LHCN-M2 (cell line): Measurements from ENCODE around the gene SQOR. TPM values are rescaled to one million over a fixed set of nuclear protein-coding genes. Genes with fewer than 3 reads are reported as not detected.
"Not testable (repeated sequence)": the region's sequence is repeated elsewhere in the genome, so short reads cannot be mapped to it uniquely, and the experiment has no call there.

Source experiments
- DNase-seq: peaks from one replicate; pipeline ENCODE4 v3.0.0-alpha.2; 2012; ENCODE audit warnings: low read depth
- total RNA-seq: library from RNA; depleted of rRNA; stranded (reverse); fragments of >200 nt; gene quantifications from 2 replicates; pipeline ENCODE4 v1.2.3, GENCODE V29; 2014

The SQOR gene
- total RNA-seq, 1 experiment from 2014 or later: 47.8 TPM

- peak; percentile 75 for DNase-seq
These were observed 3.7 kb upstream of the SQOR start for GRCh38 chr15:45630917-45631691.

DNA sequence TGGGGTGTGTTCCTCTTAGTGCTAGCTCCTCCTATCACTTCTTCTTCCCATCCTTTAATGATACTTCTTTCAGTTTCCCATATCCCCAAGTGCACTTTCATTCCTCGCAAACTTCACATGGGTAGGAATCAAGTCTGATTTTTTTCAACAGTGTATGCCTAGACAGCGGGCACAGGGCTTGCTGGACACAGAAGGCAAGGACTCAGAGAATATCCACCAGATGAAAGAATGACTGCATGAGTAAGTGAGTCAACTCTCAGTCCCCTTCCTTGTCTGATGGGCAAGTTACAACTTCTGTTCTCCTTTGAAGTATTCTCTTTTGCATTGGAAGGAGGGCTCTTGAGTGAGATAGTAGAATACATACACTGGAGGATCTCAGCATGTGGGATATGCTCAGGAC is 3.1 kb upstream of the SQOR start:
- DNase-seq: no peak

DNA sequence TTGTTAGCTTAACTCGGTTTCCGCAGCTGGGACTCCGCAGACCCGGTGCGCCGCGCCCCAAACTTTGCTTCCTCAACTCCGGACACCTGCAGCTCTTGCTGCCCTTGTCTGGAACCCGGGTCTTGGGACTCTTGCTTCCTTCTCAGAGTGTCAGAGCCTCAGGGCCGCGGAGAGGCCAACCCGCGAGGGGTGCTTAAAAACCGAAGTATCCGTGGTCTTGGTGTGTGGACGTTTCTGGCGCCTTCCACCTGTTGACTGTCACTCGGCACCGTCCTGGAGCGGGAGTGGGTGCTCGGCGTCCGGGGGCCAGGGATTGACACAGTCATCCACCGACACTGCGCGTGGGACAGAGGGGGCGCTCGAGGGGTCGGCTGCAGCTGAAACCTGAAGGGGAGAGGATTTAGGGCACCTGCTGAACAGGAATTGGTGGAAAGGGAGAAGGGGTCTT is 386 bp downstream of the SQOR start:
- DNase-seq: peak; percentile 51

DNA sequence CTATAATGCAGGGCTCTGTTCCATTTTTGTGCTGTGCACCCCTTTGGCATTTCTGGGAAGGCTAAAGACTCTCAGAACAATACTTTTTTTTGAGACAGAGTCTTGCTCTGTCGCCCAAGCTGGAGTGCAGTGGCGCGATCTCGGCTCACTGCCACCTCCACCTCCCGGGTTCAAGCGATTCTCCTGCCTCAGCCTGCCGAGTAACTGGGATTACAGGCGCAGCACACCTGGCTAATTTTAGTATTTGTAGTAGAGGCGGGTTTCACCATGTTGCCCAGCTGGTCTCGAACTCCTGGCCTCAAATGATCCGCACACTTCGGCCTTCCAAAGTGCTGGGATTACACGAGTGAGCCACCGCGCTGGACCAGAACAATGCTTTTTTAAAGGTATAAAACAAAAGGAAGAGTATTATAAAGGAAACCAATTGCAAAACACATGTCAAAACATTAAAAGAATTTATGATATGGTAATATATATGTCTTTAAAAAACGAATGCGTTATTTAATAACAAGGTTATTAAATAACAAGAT is 999 bp downstream of the SQOR start:
- no peak for DNase-seq

- no peak for DNase-seq
These were observed 2.3 kb downstream of the SQOR start for GRCh38 chr15:45637141-45637540.

DNA sequence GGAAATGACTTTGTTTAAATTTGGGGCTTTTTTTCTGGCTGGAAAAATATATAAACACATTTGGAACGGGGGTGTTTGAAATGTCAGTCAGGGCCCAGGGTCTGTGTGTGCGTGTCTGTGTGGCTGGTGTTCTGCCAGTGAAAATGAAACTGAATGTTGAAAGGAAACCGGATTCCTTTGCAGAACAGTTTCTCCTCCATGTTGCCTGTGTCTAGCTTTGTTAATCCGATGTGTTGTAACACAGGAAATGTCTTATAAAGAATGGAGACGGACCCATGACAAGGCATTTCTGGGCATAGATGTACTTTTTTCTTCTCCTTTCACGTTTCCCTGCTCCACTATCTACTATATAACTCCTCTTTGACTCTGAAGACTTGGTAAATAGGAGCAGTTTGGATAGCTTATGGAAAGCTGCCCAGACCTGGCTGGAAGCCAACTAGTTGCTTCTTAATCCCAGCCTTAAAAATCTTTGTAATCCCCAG is 2.8 kb downstream of the SQOR start:
- DNase-seq: peak; percentile 84

- peak; percentile 96 for DNase-seq
These were observed 5.8 kb downstream of the SQOR start for GRCh38 chr15:45640616-45641015.

DNA sequence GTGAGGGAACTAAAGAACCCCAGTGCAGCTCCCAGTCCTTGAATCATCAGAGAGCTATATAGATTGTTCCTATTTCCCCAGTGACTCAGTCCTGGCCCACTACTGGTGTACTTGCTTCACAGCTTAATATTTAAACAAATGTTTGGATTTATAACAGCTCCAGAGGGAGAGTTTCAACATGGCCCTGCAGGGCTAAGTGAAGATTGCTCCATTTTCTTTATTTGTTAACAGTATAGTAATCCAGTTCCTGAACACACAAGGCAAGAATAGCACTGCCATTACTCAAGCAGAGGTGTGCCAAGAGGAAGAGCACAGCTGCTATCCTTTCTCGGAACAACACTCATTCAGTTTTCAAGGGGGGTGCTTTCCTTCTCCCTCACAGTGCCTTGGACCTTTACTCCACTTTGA is 6.5 kb downstream of the SQOR start:
- DNase-seq: peak; percentile 88

GRCh38 chr15:45641999-45642932 is 7.4 kb downstream of the SQOR start:
- DNase-seq: peak; percentile 87

DNA sequence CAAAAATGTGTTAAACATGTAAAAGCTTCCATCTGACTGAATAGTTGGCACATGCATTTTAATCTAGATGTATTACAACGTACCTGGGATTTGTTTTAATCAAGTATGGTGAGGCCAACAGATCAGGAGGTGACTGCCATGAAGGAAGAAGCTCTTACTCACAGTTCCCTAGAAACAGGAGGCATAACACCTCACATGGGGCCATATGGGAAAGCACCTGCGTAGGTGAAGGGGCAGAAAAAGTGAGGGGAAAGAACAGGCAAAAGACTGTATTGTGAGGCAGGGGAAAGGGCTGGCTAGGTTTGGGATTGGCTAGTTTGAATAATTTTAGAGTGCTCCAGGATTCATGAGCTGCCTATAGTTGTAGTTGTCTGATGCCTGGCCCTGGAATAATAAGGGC is 9.6 kb downstream of the SQOR start:
- DNase-seq: no peak

DNA sequence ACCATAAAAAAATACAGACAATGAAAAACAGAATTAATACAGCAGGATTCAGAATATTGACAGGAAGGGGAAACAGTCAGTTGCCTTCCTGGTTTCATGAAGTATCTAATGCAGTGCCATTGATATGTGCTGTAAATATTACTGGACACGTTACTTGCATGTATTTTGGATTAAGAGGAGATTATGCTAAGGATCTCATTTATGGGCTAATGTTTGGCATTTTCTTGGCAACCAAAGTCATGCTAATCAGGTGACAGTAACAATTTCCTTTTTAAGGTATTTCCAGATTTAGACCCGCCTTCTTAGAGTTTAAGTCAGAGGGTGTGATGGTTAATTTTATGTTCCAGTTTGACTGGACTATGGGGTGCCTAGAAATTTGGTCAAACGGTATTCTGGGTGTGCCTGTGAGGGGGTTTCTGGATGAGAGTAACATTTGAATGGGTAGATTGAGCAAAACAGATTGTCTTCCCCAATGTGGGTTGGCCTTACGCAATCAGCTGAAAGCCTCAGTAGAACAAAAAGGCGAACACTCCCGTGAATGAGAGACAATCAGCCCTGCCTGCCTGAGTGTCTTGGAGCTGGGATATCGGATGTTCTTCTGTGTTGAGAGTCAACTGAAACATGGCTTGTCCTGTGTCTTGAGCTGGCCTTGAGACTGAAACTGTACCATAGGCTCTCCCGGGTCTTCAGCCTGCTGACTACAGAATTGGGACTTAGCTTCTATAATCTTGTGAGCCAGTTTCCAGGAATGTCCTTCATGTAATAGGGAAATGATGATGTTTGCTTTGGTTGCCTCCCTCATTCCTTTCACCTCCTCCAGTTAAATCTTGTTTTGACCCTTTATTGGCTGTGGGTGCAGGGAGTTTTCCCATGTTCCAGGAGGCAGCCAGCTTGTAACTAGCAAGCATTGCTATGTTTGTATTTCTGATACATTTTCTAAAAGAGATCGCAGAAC is 10.5 kb downstream of the SQOR start:
- DNase-seq: peak; percentile 39

GRCh38 chr15:45646220-45646619 is 11.4 kb downstream of the SQOR start:
- peak; percentile 49 for DNase-seq

DNA sequence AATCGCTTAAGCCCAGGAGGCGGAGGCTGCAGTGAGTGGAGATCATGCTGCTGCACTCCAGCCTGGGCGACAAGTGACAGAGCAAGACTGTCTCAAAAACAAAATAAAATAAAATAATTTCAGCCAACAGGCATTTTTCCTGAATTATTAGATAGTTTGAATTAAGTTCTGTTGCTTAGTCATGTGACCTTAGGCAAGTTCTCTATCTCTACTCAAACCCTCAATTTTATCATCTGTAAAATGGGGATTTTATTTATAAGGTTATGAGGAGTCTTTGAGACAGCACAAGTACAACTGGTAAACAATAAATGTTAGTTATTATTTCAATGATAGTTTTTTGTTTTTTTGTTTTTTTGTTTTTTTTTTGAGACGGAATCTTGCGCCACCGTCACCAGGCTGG is 13.0 kb downstream of the SQOR start:
- DNase-seq: no peak

- peak; percentile 70 for DNase-seq
These were observed 13.8 kb downstream of the SQOR start for GRCh38 chr15:45648521-45649200.

- not testable (repeated sequence) for DNase-seq
These were observed 15.2 kb downstream of the SQOR start for GRCh38 chr15:45650007-45650406.

DNA sequence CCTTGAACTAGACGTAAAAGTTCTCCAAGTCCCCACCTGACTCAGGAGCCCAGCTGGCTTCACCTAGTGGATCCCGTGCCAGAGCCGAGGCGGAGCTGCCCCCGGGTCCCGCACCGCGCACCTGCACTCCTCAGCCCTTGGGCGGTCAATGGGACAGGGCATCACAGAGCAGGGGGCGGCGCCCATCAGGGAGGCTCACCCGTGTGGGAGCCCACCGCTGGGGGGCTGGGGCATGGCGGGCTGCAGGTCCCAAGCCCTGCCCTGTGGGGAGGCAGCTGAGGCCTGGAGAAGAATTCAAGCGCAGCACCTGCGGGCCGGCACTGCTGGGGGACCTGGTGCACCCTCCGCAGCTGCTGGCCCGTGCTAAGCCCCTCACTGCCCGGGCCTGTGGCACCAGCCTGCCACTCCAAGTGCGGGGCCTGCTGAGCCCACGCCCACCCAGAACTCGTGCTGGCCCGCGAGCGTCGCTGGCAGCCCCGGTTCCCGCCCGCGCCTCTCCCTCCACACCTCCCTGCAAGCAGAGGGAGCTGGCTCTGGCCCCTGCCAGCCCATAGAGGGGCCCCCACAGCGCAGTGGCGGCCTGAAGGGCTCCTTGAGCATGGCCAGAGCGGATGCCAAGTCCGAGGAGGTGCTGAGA is 16.2 kb downstream of the SQOR start:
- DNase-seq: no peak

DNA sequence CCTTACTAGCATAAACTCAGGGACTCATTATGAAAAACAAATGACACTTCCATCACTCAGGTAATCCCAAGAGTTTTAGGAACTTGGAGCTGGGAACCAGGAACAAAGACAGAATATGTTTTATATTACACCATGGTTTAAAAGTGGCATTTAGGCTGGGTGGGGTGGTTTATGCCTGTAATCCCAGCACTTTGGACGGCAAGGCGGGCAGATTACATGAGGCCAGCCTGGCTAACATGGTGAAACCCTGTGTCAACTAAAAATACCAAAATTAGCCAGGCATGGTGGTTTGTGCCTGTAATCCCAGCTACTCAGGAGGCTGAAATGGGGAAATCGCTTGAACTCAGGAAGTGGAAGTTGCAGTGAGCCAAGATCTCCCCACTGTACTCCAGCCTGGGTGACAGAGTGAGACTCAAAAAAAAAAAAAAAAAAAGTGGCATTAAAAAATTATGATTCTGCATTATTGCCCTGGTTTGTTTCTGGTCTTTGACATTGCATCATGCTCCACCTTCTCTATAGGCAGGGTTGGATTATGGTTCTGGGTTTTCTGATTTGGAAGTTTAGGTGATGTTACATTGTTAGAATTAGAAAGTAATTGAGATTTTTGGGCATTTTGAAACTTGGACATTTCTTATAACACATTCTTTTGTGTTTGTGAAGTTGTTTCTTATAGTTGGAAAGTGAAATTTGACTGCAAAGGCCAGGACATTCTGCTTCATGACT is 19.0 kb downstream of the SQOR start:
- no peak for DNase-seq

DNA sequence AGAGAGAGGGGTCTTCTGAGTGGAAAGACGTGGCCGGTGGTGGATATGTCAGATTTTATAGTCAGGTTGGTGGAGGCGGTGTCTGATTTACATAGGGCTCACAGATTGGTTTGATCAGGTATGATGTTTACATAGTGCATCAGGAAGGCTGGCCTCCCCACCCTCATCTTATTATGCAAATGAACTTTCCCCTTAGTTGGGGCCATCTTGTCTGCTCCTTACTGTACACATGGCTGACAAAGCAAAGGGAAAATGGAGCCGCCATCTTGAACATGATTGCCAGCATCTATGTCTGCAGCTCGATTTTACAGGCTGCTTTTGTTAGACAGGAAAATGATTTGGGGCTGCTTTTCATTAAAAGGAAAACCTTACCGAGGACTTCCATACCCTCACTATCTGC is 19.9 kb downstream of the SQOR start:
- DNase-seq: no peak

DNA sequence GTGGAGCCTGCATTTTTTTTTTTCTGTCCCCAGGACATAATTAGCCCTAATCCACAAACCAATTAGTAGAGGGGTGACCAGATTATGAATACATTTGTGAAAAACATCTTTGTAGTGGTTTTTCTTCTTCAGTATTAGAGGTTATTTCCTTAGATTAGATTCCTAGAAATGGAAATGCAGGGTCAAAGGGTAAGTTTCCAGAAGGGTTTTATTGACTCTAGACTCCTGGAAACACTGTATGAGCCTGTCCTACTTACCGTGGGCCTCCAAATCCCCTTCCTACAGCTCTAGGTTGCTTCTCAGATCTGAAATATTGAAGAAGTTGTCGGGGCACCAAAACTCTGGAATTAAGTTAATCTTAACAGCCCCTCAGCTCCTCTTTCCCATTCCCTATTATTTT is 22.4 kb downstream of the SQOR start:
- DNase-seq: no peak
